CD4-positive, alpha-beta T cell (primary cell): Measurements from ENCODE around the gene BMPR1A. TPM values are rescaled to one million over a fixed set of nuclear protein-coding genes. Genes with fewer than 3 reads are reported as not detected.

Experiments
- ATAC-seq: fragments of 200-7000 bp; cut with Tn5 transposase; one replicate; pipeline ENCODE4 v1.10.0; 2022; ENCODE audit warnings: mild to moderate bottlenecking; ENCODE audit not compliant: poor library complexity
- CTCF ChIA-PET: fragments of 350-600 bp; sonication (Branson Sonifier 250); formaldehyde crosslinking; loops from one replicate; lab custom pipeline; 2021; ENCODE audit warnings: antibody characterized with exemption, inconsistent platforms; lab: Charles Lee
- POLR2A ChIA-PET: fragments of 350-600 bp; sonication (Branson Sonifier 250); formaldehyde crosslinking; loops from one replicate; lab custom pipeline; 2021; ENCODE audit warnings: antibody characterized with exemption, inconsistent platforms; lab: Charles Lee
- DNase-seq, 14 experiments: peaks; one replicate each; pipeline ENCODE4 v3.0.0-alpha.2; 2013 to 2020; ENCODE audit warnings: mixed read lengths in 2 of 14
- H3K27ac ChIP-seq, 2 donors: one replicate each; pipeline versions ENCODE4 v1.5.1 to v1.7.0; 2013; ENCODE audit warnings: low read length in 2 of 2, low read depth in 1 of 2, mild to moderate bottlenecking in 1 of 2
- H3K27me3 ChIP-seq, 2 experiments: 1 replicate in 1 of 2; 2 replicates in 1 of 2; pipeline versions ENCODE4 v1.6.1 to v1.7.0; 2013; ENCODE audit warnings: low read length in 2 of 2, control low read depth in 1 of 2, mild to moderate bottlenecking in 1 of 2, moderate library complexity in 1 of 2; ENCODE audit not compliant: insufficient read depth in 2 of 2, control insufficient read depth in 1 of 2
- H3K36me3 ChIP-seq: one replicate; pipeline ENCODE4 v1.6.1; 2013; ENCODE audit warnings: low read length, control low read depth; ENCODE audit not compliant: insufficient read depth
- H3K4me1 ChIP-seq: one replicate; pipeline ENCODE4 v1.6.1; 2013; ENCODE audit warnings: low read length, control low read depth; ENCODE audit not compliant: insufficient read depth
- H3K4me3 ChIP-seq: one replicate; pipeline ENCODE4 v1.5.1; 2013; ENCODE audit warnings: mild to moderate bottlenecking, low read length, moderate library complexity
- H3K9me3 ChIP-seq, 2 experiments: 1 replicate in 1 of 2; 2 replicates in 1 of 2; pipeline versions ENCODE4 v1.6.1 to v1.7.0; 2013; ENCODE audit warnings: low read length in 2 of 2, mild to moderate bottlenecking in 2 of 2, control low read depth in 1 of 2, moderate library complexity in 1 of 2; ENCODE audit not compliant: control insufficient read depth in 1 of 2, insufficient read depth in 1 of 2
- H3K27ac Mint-ChIP-seq: one replicate; pipeline ENCODE4 v1.8.0; 2020; ENCODE audit warnings: mixed read lengths
- H3K27me3 Mint-ChIP-seq: one replicate; pipeline ENCODE4 v1.8.0; 2021; ENCODE audit warnings: mixed read lengths
- H3K36me3 Mint-ChIP-seq: one replicate; pipeline ENCODE4 v1.8.0; 2021; ENCODE audit warnings: low read depth, mixed read lengths
- H3K4me1 Mint-ChIP-seq: one replicate; pipeline ENCODE4 v1.8.0; 2021; ENCODE audit warnings: low read depth, mixed read lengths
- H3K4me3 Mint-ChIP-seq: one replicate; pipeline ENCODE4 v1.8.0; 2020; ENCODE audit warnings: mild to moderate bottlenecking, mixed read lengths
- H3K9me3 Mint-ChIP-seq: one replicate; pipeline ENCODE4 v1.8.0; 2020; ENCODE audit warnings: mixed read lengths
- CTCF ChIP-seq: fragments of 200-600 bp; IDR thresholded peaks from one replicate; pipeline ENCODE4 v1.8.0; 2022; ENCODE audit warnings: antibody characterized with exemption, mild to moderate bottlenecking
- intact Hi-C, 2 experiments: fragments of 100-400 bp; cut with DNase I in 1 of 2; cut with micrococcal nuclease in 1 of 2; formaldehyde crosslinking; loops; one replicate each; pipeline versions ENCODE4 v1.15.1 to v1.9.0; 2023 to 2025; cut with DNase I, micrococcal nuclease
- total RNA-seq, 174 experiments: library from RNA in 2 of 174; stranded (reverse) in 2 of 174; gene quantifications; one replicate each; pipeline ENCODE4 v1.2.3 and lab custom pipeline; 2021 to 2026

BMPR1A gene
- total RNA-seq, 2 experiments from 2014 or later: 1.9 to 2.6 TPM

GRCh38 chr10:86793696-86794095 is 37.3 kb downstream of the BMPR1A start:
- ChIA-PET POLR2A (no interaction called here), CTCF (no interaction called here)
- Histone ChIP-seq H3K4me3 (no peak overlapping the region), H3K4me1 (no peaks in the 10 kb centered on the region), H3K9me3 (no peaks in the 10 kb centered on the region), H3K27ac (no peak overlapping the region), H3K27me3 (no peaks in the 10 kb centered on the region), H3K36me3 (no peaks in the 10 kb centered on the region)
- Mint-ChIP-seq H3K4me3 (no peak overlapping the region), H3K9me3 (no peaks in the 10 kb centered on the region), H3K36me3 (no peaks in the 10 kb centered on the region), H3K4me1 (peaks cover 3% of the 10 kb centered on the region), H3K27ac (no peak overlapping the region), H3K27me3 (no peaks in the 10 kb centered on the region)
- no peak for DNase-seq
- intact Hi-C loops: no loop called here
- ATAC-seq: no peak
- no peak for TF ChIP-seq CTCF

GRCh38 chr10:86795353-86795752 is 38.9 kb downstream of the BMPR1A start:
- ATAC-seq (no peak), DNase-seq (no peak)
- H3K36me3 ChIP-seq: no peaks in the 10 kb centered on the region
- H3K9me3 ChIP-seq: no peaks in the 10 kb centered on the region
- Mint-ChIP-seq H3K36me3 (no peaks in the 10 kb centered on the region), H3K4me3 (no peak overlapping the region), H3K4me1 (peaks cover 5% of the 10 kb centered on the region), H3K27ac (no peak overlapping the region), H3K27me3 (no peaks in the 10 kb centered on the region), H3K9me3 (no peaks in the 10 kb centered on the region)
- no peak overlapping the region for H3K27ac ChIP-seq
- POLR2A ChIA-PET: no interaction called here
- no peak for TF ChIP-seq CTCF
- H3K27me3 ChIP-seq: no peaks in the 10 kb centered on the region
- no peak overlapping the region for H3K4me3 ChIP-seq
- intact Hi-C loops: no loop called here
- CTCF ChIA-PET: no interaction called here
- H3K4me1 ChIP-seq: no peaks in the 10 kb centered on the region

- POLR2A ChIA-PET: no interaction called here
- H3K9me3 ChIP-seq: no peaks in the 10 kb centered on the region
- Mint-ChIP-seq H3K9me3 (no peaks in the 10 kb centered on the region), H3K27me3 (no peaks in the 10 kb centered on the region), H3K27ac (no peak overlapping the region), H3K4me3 (no peak overlapping the region), H3K4me1 (peaks cover 5% of the 10 kb centered on the region), H3K36me3 (no peaks in the 10 kb centered on the region)
- no peak overlapping the region for H3K27ac ChIP-seq
- H3K36me3 ChIP-seq: no peaks in the 10 kb centered on the region
- no peak overlapping the region for H3K4me3 ChIP-seq
- H3K4me1 ChIP-seq: no peaks in the 10 kb centered on the region
- no peak for ATAC-seq
- DNase-seq: no peak
- TF ChIP-seq CTCF: no peak
- H3K27me3 ChIP-seq: no peaks in the 10 kb centered on the region
- intact Hi-C loops: no loop called here
- CTCF ChIA-PET: no interaction called here
These were observed 41.6 kb downstream of the BMPR1A start for GRCh38 chr10:86798025-86798424.
